Testis (tissue), 3 donors: ENCODE data around the gene ANXA6. TPM values are rescaled to one million over a fixed set of nuclear protein-coding genes. Genes with fewer than 3 reads are reported as not detected.
A peak's percentile ranks its signal among the peaks of the same experiment; 100 is the strongest.

Experiments
- DNase-seq: peaks from one replicate; pipeline ENCODE4 v3.0.0-alpha.2; 2019
- H3K27ac ChIP-seq, 2 donors: fragments of 200-600 bp; sonication (generic); one replicate each; pipeline ENCODE4 v1.5.1; 2019
- H3K27me3 ChIP-seq: fragments of 200-600 bp; sonication (generic); one replicate; pipeline ENCODE4 v1.5.1; 2019
- H3K36me3 ChIP-seq: fragments of 200-600 bp; sonication (generic); one replicate; pipeline ENCODE4 v1.5.1; 2017; ENCODE audit warnings: low read depth; ENCODE audit errors: missing control alignments
- H3K4me1 ChIP-seq: fragments of 200-600 bp; sonication (generic); one replicate; pipeline ENCODE4 v1.5.1; 2019
- H3K4me3 ChIP-seq, 2 donors: fragments of 200-600 bp; sonication (generic); one replicate each; pipeline ENCODE4 v1.5.1; 2017 to 2019
- H3K9me3 ChIP-seq: fragments of 200-600 bp; sonication (generic); one replicate; pipeline ENCODE4 v1.5.1; 2017
- POLR2A ChIP-seq: fragments of 450-650 bp; IDR thresholded peaks from one replicate; pipeline ENCODE4 v1.6.1; 2017; ENCODE audit warnings: antibody characterized with exemption, mild to moderate bottlenecking, moderate library complexity
- WGBS, 2 donors: methylation state at CpG; one replicate each; pipeline ENCODE4 v1.1.5; 2018; 5-methylcytosine and 5-hydroxymethylcytosine counted together
- intact Hi-C: fragments of 100-400 bp; cut with DNase I; formaldehyde crosslinking; loops from one replicate; pipeline ENCODE4 v1.15.1; 2023; ENCODE audit warnings: low total_unique reads
- polyA plus RNA-seq: library from polyadenylated mRNA; stranded (reverse); fragments of 350-450 nt; fragmentation: Illumina TruSeq; extraction: RNeasy Lipid Tissue Mini Kit (QIAGEN cat#74804); gene quantifications from one replicate; pipeline ENCODE4 v1.2.3, GENCODE V29; 2014; ENCODE audit warnings: low read depth, low replicate concordance; ENCODE audit not compliant: insufficient read depth
- total RNA-seq, 2 donors: library from RNA; depleted of rRNA; stranded (reverse); fragments of >200 nt; gene quantifications; one replicate each; pipeline ENCODE4 v1.2.3, GENCODE V29; 2016
- TF ChIP-seq, protein P1 (sequence below), 3 experiments: fragments of 450-650 bp in 2 of 3; fragments of 200-600 bp in 1 of 3; sonication (generic) in 1 of 3; IDR thresholded peaks; one replicate each; pipeline ENCODE4 v1.5.1; 2016 to 2019; ENCODE audit warnings: antibody characterized with exemption in 3 of 3, mild to moderate bottlenecking in 2 of 3, moderate library complexity in 1 of 3

Gene ANXA6
- total and polyA plus RNA-seq, 3 donors from 2014 or later, result 116 to 180 (median 152) TPM

DNA sequence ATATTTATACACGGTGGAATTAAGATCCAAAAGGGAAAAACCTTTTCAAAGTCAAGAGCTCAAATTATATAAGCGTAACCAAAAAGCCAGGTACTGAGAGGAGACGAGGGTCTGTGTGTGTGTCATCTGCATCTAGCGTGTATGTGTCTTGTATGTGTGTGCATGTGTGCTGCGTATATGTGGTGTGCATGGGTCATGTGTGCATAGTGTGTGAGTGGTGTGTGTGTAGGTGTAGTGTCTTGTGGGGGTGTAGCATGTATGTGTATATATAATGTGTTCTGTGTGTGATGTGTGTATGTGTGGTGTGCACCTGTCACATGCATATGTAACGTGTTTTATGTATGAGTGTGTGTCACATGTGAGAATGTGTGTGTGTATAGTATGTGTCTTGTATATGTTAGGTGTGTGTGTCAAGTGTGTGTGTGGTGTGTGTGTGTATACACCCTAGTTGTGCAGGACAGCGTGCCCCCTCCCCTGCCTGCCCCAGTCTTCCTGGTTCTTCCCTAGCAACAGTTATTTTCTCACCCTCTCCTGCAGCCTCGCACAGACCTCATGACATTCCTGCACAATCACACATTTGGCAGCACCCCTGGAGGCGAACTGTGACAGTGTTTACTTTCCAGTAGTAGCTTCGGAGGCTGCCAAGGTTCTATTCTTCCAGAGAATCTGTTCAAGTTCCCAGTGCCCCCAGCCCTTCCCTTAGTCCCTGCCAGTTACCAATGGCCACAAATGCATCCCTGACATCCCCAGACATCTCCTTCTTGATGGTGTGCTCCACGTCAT lies 49.6 kb downstream of the ANXA6 start:
- TF ChIP-seq, protein P1, sequence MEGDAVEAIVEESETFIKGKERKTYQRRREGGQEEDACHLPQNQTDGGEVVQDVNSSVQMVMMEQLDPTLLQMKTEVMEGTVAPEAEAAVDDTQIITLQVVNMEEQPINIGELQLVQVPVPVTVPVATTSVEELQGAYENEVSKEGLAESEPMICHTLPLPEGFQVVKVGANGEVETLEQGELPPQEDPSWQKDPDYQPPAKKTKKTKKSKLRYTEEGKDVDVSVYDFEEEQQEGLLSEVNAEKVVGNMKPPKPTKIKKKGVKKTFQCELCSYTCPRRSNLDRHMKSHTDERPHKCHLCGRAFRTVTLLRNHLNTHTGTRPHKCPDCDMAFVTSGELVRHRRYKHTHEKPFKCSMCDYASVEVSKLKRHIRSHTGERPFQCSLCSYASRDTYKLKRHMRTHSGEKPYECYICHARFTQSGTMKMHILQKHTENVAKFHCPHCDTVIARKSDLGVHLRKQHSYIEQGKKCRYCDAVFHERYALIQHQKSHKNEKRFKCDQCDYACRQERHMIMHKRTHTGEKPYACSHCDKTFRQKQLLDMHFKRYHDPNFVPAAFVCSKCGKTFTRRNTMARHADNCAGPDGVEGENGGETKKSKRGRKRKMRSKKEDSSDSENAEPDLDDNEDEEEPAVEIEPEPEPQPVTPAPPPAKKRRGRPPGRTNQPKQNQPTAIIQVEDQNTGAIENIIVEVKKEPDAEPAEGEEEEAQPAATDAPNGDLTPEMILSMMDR (IDR thresholded peaks at IDR 0.05), result no peak
- no peak for TF ChIP-seq POLR2A
- no peaks in the 10 kb centered on the region for H3K27me3 ChIP-seq
- H3K36me3 ChIP-seq, result no peaks in the 10 kb centered on the region
- 73 to 76% methylated on average over 11 of the region's 11 CpGs for WGBS, 2 donors
- peak; percentile 61 for DNase-seq
- H3K4me1 ChIP-seq, result peaks cover 7% of the 10 kb centered on the region
- H3K27ac ChIP-seq, result no peak overlapping the region
- intact Hi-C loops, result no loop called here
- H3K4me3 ChIP-seq, result no peak overlapping the region
- H3K9me3 ChIP-seq, result no peaks in the 10 kb centered on the region

DNA sequence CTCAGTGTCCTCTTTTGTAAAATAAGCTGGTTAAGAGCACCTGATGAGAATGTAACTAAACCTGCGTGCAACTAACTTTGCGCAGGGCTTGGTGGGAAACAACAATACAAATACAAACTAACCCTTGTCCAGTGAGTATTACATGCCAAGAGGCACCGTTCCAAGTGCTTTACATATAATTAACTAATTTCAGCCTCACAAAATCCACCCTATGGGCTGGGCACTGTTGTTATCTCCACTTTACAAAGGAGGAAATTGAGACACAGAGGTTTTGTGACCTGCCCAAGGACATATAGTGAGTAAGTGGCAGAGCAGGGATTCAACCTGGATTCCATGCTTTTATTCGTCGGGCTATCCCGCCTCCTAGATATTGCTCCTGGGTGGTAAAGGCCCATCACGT lies 50.5 kb downstream of the ANXA6 start:
- Histone ChIP-seq H3K4me1 (peaks cover 7% of the 10 kb centered on the region), H3K27ac (no peak overlapping the region)

DNA sequence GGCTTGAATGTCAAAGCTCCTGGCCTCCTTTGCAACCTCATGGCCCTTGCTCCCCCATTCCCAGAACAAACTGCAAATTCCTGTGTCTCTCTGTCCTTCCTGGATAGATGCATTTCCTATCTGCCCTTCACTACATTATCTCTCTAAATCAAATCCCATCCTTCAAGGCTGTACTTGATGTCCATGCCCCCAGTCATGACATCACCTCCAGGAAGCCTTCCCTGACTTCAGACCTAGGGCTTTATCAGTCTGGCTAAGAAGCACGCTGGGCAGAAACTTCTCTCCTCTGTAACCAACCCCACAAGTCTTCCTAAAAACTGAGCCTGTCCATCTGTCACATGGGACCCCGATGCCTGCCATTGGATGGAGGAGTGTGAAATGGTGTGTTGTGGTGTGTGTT lies 51.1 kb downstream of the ANXA6 start:
- no peak overlapping the region for H3K27ac ChIP-seq
- TF ChIP-seq, protein P1 (IDR thresholded peaks at IDR 0.05), result no peak
- no peak for TF ChIP-seq POLR2A
- no peaks in the 10 kb centered on the region for H3K27me3 ChIP-seq
- intact Hi-C loops, result no loop called here
- WGBS, 2 donors, result 92 to 100% methylated on average over 2 of the region's 2 CpGs
- no peak overlapping the region for H3K4me3 ChIP-seq
- no peaks in the 10 kb centered on the region for H3K36me3 ChIP-seq
- H3K4me1 ChIP-seq, result peaks cover 8% of the 10 kb centered on the region
- DNase-seq, result no peak
- H3K9me3 ChIP-seq, result no peaks in the 10 kb centered on the region

More for the DNA sequence above, 50.5 kb downstream of the ANXA6 start:
- H3K36me3 ChIP-seq, result no peaks in the 10 kb centered on the region
- DNase-seq, result no peak
- intact Hi-C loops, result no loop called here
- H3K9me3 ChIP-seq, result no peaks in the 10 kb centered on the region
- WGBS, 2 donors, result 89 to 91% methylated on average over 7 of the region's 7 CpGs
- H3K4me3 ChIP-seq, result no peak overlapping the region
- no peaks in the 10 kb centered on the region for H3K27me3 ChIP-seq
- TF ChIP-seq, protein P1 (IDR thresholded peaks at IDR 0.05), result no peak
- no peak for TF ChIP-seq POLR2A

DNA sequence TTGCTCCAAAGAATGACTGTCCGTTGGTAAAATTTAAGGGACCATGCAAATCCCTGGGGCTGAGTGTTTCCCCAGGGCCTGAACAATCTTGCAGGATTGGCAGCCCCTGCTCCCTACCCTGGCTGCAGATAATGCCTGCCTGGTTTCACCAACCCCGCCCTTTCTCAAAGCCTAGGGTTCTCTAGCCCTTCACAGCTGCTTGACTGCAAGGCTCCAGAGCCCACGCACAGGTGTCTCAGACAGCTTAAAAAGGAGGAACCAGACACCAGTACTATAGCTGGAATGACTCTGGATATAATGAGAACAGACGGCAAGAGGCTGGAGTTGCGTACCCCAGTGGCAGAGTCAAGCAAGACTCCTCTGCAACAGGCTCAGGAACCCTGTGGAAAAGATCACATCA lies 51.5 kb downstream of the ANXA6 start:
- H3K4me3 ChIP-seq, result no peak overlapping the region
- H3K4me1 ChIP-seq, result peaks cover 11% of the 10 kb centered on the region
- WGBS, 2 donors, result 92 to 95% methylated on average over 5 of the region's 5 CpGs
- TF ChIP-seq POLR2A, result no peak
- TF ChIP-seq, protein P1 (IDR thresholded peaks at IDR 0.05), result no peak
- no peaks in the 10 kb centered on the region for H3K27me3 ChIP-seq
- no peak for DNase-seq
- no peak overlapping the region for H3K27ac ChIP-seq
- no peaks in the 10 kb centered on the region for H3K36me3 ChIP-seq
- no peaks in the 10 kb centered on the region for H3K9me3 ChIP-seq
- intact Hi-C loops, result no loop called here

DNA sequence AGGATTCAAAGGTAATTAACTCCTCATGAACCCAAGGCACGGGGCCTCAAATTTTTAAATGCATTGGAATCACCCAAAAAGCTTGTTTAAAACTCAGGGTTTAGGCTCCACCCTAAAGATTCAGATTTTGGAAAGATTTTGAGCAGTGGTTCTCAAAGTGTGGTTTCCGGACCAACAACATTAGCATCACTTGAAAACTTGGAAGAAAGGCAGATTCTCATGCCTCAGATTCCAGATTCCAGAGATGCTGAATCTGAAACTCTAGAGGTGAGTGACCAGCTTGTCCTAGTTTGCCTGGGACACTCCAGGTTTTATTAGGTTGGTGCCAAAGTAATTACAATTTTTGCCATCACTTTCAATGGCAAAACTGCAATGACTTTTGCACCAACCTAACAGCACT lies 52.0 kb downstream of the ANXA6 start:
- H3K4me3 ChIP-seq, result no peak overlapping the region
- intact Hi-C loops, result no loop called here
- TF ChIP-seq POLR2A, result no peak
- TF ChIP-seq, protein P1 (IDR thresholded peaks at IDR 0.05), result no peak
- H3K27me3 ChIP-seq, result no peaks in the 10 kb centered on the region
- H3K9me3 ChIP-seq, result no peaks in the 10 kb centered on the region
- 85 to 96% methylated on average over 2 of the region's 2 CpGs for WGBS, 2 donors
- peaks cover 16% of the 10 kb centered on the region for H3K4me1 ChIP-seq
- H3K36me3 ChIP-seq, result no peaks in the 10 kb centered on the region
- no peak overlapping the region for H3K27ac ChIP-seq
- DNase-seq, result no peak
